Suprapubic skin (tissue), 4 donors: Measurements from ENCODE around the gene DDI2. TPM values are rescaled to one million over a fixed set of nuclear protein-coding genes. Genes with fewer than 3 reads are reported as not detected.

Experiments used
- DNase-seq, 2 donors: peaks; one replicate each; pipeline ENCODE4 v3.0.0-alpha.2; 2019; ENCODE audit warnings: low spot score in 2 of 2
- H3K27ac ChIP-seq: fragments of 200-600 bp; sonication (generic); one replicate; pipeline ENCODE4 v1.5.1; 2019
- H3K27me3 ChIP-seq: fragments of 200-600 bp; sonication (generic); one replicate; pipeline ENCODE4 v1.5.1; 2019
- H3K36me3 ChIP-seq: fragments of 200-600 bp; sonication (generic); one replicate; pipeline ENCODE4 v1.5.1; 2019
- H3K4me1 ChIP-seq: fragments of 200-600 bp; sonication (generic); one replicate; pipeline ENCODE4 v1.5.1; 2019
- H3K4me3 ChIP-seq: fragments of 200-600 bp; sonication (generic); one replicate; pipeline ENCODE4 v1.5.1; 2019; ENCODE audit warnings: mild to moderate bottlenecking
- H3K9me3 ChIP-seq: fragments of 200-600 bp; sonication (generic); one replicate; pipeline ENCODE4 v1.5.1; 2019
- EP300 ChIP-seq: sonication (generic); formaldehyde crosslinking; IDR thresholded peaks from one replicate; pipeline ENCODE4 v1.6.1; 2017; ENCODE audit warnings: antibody characterized with exemption
- POLR2A ChIP-seq, 2 donors: fragments of 450-650 bp; IDR thresholded peaks; one replicate each; pipeline ENCODE4 v1.6.1; 2017; ENCODE audit warnings: antibody characterized with exemption in 2 of 2, mild to moderate bottlenecking in 2 of 2, moderate library complexity in 2 of 2
- POLR2AphosphoS5 ChIP-seq, 3 donors: sonication (generic); formaldehyde crosslinking; IDR thresholded peaks; one replicate each; pipeline ENCODE4 v1.6.1; 2017; ENCODE audit warnings: antibody characterized with exemption in 3 of 3
- WGBS: methylation state at CpG from one replicate; pipeline ENCODE4 v1.1.5; 2018; 5-methylcytosine and 5-hydroxymethylcytosine counted together
- total RNA-seq, 4 donors: library from RNA; depleted of rRNA; stranded (reverse); fragments of >200 nt; gene quantifications; one replicate each; pipeline ENCODE4 v1.1.0, GENCODE V29; 2016
- TF ChIP-seq, protein P1 (sequence below), 2 donors: fragments of 200-600 bp in 1 of 2; fragments of 450-650 bp in 1 of 2; sonication (generic) in 1 of 2; IDR thresholded peaks; one replicate each; pipeline ENCODE4 v1.5.1; 2016 to 2019; ENCODE audit warnings: antibody characterized with exemption in 2 of 2, mild to moderate bottlenecking in 1 of 2, moderate library complexity in 1 of 2

DDI2 gene
- total RNA-seq, 4 donors from 2014 or later: 33.2 to 90.0 (median 39.9) TPM

DNA sequence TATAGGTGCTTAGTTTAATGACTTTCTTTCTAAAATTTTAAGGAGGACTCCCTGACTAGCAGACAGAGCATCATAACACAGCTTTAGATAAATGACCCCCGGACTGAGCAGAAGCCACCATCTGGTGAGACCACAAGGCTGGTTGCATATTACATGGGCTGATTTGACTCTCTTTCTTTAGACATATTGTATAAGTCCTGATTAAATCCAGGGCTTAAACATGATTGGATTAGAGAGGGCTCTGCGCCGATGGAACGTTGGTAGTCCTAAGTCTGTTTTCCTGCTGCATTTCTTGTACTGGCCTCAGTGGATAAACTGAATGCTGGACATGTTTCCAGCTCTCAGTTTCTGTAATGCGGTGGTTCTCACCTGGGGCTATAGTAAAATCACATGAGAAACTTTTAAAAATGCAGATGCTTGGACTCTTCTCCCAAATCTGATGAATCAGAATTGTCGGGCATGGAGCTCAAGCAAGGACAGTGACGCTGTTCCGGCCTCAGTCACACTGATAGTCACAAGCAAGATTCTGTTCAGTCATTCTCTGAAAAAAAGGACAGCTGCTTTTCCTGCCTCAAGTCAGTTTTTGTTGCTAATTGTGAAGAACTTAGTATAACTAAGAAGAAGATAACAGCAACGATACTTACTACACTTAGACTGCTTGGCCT is 16.6 kb downstream of the DDI2 start:
- Histone ChIP-seq H3K4me1 (no peaks in the 10 kb centered on the region), H3K27ac (no peak overlapping the region), H3K4me3 (no peak overlapping the region), H3K36me3 (peaks cover 88% of the 10 kb centered on the region), H3K27me3 (no peaks in the 10 kb centered on the region), H3K9me3 (no peaks in the 10 kb centered on the region)
- DNase-seq: no peak
- over 99% methylated on average over 9 of the region's 9 CpGs for WGBS
- no peak for TF ChIP-seq POLR2AphosphoS5 (IDR thresholded peaks at IDR 0.05)
- no peak for TF ChIP-seq POLR2A (IDR thresholded peaks at IDR 0.05)
- TF ChIP-seq, protein P1, sequence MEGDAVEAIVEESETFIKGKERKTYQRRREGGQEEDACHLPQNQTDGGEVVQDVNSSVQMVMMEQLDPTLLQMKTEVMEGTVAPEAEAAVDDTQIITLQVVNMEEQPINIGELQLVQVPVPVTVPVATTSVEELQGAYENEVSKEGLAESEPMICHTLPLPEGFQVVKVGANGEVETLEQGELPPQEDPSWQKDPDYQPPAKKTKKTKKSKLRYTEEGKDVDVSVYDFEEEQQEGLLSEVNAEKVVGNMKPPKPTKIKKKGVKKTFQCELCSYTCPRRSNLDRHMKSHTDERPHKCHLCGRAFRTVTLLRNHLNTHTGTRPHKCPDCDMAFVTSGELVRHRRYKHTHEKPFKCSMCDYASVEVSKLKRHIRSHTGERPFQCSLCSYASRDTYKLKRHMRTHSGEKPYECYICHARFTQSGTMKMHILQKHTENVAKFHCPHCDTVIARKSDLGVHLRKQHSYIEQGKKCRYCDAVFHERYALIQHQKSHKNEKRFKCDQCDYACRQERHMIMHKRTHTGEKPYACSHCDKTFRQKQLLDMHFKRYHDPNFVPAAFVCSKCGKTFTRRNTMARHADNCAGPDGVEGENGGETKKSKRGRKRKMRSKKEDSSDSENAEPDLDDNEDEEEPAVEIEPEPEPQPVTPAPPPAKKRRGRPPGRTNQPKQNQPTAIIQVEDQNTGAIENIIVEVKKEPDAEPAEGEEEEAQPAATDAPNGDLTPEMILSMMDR (IDR thresholded peaks at IDR 0.05): no peak
- no peak for TF ChIP-seq EP300

DNA sequence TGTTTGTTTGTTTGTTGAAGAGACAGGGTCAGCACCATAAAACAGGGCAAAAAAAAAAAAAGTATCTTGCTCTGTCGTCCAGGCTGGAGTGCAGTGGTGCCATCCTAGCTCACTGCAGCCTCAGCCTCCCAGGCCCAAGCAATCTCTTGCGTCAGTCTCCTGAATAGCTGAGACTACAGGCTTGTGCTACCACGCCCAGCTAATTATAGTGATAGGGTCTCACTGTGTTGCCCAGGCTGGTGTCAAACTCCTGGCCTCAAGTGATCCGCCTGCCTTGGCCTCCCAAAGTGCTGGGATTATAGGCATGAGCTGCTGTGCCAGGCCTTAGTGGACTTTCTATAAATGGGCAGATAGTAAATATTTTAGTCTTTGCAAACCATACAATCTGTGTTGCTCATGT is 19.2 kb downstream of the DDI2 start:
- 88% methylated on average over 4 of the region's 4 CpGs for WGBS
- H3K4me3 ChIP-seq: no peak overlapping the region
- H3K9me3 ChIP-seq: no peaks in the 10 kb centered on the region
- no peak for DNase-seq
- no peaks in the 10 kb centered on the region for H3K27me3 ChIP-seq
- peaks cover 89% of the 10 kb centered on the region for H3K36me3 ChIP-seq
- H3K27ac ChIP-seq: no peak overlapping the region
- H3K4me1 ChIP-seq: no peaks in the 10 kb centered on the region
- TF ChIP-seq POLR2AphosphoS5 (IDR thresholded peaks at IDR 0.05): no peak
- no peak for TF ChIP-seq EP300
- TF ChIP-seq POLR2A (IDR thresholded peaks at IDR 0.05): no peak

DNA sequence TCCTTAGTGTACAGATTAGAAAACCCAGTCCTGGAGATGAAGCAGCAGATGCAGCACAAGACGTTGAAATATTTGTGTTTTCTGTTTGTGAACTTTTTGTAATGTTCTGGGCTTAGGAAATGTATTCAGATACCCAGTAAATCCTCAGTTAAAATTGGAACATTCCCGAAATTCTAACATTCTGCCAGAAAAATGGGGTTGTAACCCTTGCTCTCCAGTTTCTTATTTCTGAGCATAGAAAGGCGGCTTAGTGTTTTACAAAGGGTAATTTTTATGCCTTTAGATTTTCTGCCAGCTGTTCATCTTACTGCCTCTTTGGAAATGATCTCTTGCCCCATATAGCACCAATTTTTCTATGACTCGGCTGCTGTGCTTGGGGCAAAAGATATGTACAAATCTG is 20.6 kb downstream of the DDI2 start:
- no peak overlapping the region for H3K27ac ChIP-seq
- TF ChIP-seq EP300 (no peak), POLR2A (IDR thresholded peaks at IDR 0.05) (no peak), POLR2AphosphoS5 (IDR thresholded peaks at IDR 0.05) (no peak)
- TF ChIP-seq, protein P1 (IDR thresholded peaks at IDR 0.05): no peak
- peaks cover 84% of the 10 kb centered on the region for H3K36me3 ChIP-seq
- H3K9me3 ChIP-seq: no peaks in the 10 kb centered on the region
- H3K4me1 ChIP-seq: no peaks in the 10 kb centered on the region
- H3K4me3 ChIP-seq: no peak overlapping the region
- WGBS: 79% methylated on average over 4 of the region's 4 CpGs
- no peaks in the 10 kb centered on the region for H3K27me3 ChIP-seq
- no peak for DNase-seq

DNA sequence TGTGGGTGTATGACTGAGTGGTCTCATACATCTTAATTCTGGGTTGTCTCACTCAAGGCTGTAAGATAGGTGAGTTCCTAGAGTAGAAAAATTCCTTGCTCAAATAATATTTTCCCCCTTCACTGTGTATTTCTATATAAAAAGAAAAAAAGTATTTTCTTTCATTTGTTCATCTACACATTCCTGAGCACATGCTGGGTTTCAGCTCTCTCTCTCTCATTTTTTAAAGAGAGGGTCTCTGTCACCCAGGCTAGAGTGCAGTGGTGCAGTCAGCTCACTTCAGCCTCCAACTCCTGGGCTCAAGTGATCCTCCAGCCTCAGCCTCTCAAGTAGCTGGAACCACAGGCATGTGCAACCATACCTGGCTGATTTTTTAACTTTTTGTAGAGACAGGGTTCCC is 22.0 kb downstream of the DDI2 start:
- Histone ChIP-seq H3K9me3 (no peaks in the 10 kb centered on the region), H3K4me3 (no peak overlapping the region), H3K4me1 (no peaks in the 10 kb centered on the region), H3K36me3 (peaks cover 84% of the 10 kb centered on the region), H3K27ac (no peak overlapping the region), H3K27me3 (no peaks in the 10 kb centered on the region)
- no peak for DNase-seq
- TF ChIP-seq POLR2A (IDR thresholded peaks at IDR 0.05) (no peak), POLR2AphosphoS5 (IDR thresholded peaks at IDR 0.05) (no peak), EP300 (no peak)
- TF ChIP-seq, protein P1 (IDR thresholded peaks at IDR 0.05): no peak

DNA sequence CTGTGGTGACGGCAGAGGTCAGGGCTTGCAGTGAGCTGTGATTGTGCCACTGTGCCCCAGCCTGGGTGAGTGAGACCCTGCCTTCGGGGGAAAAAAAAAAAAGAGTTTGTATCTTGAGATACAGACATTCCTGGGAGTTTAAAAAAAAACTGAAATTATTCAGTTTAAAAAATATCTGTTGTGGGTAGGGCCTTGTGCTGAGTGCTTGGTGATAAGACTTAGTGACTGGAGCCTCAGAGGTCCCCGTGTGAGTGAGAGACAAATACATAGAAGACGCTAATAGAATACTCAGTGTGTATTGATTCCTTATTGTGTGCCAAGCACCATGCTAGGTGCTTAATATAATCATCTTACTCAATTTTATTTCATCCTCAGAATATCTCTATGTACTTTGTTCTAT is 22.7 kb downstream of the DDI2 start:
- DNase-seq: no peak
- TF ChIP-seq POLR2A (IDR thresholded peaks at IDR 0.05) (no peak), EP300 (no peak), POLR2AphosphoS5 (IDR thresholded peaks at IDR 0.05) (no peak)
- TF ChIP-seq, protein P1 (IDR thresholded peaks at IDR 0.05): no peak
- H3K27me3 ChIP-seq: no peaks in the 10 kb centered on the region
- peaks cover 82% of the 10 kb centered on the region for H3K36me3 ChIP-seq
- no peaks in the 10 kb centered on the region for H3K9me3 ChIP-seq
- no peak overlapping the region for H3K4me3 ChIP-seq
- no peak overlapping the region for H3K27ac ChIP-seq
- WGBS: over 99% methylated on average over 4 of the region's 4 CpGs
- H3K4me1 ChIP-seq: no peaks in the 10 kb centered on the region

DNA sequence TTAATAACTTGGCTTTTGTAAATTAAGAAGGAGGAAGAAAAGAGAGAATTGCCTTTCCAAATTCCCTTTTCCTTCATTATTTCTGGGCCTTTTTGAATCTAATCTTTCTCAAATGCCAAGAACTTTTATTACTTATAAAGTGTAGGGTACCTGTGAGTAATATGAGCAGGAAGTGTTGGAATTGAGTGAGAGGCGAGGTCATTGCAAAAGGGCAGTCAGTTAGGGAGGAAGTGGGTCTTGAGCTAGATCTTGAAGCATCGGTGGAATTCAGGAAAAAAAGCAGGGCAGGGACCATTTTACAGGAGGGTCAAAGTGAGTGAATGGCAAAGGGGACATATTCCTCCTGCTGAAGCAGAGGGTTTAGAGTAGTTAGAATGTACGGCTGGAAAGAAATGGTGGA is 23.4 kb downstream of the DDI2 start:
- H3K27me3 ChIP-seq: no peaks in the 10 kb centered on the region
- no peak for DNase-seq
- no peak overlapping the region for H3K27ac ChIP-seq
- no peaks in the 10 kb centered on the region for H3K4me1 ChIP-seq
- WGBS: 90% methylated on average over 3 of the region's 3 CpGs
- H3K9me3 ChIP-seq: no peaks in the 10 kb centered on the region
- H3K36me3 ChIP-seq: peaks cover 82% of the 10 kb centered on the region
- TF ChIP-seq POLR2A (IDR thresholded peaks at IDR 0.05) (no peak), POLR2AphosphoS5 (IDR thresholded peaks at IDR 0.05) (no peak), EP300 (no peak)
- TF ChIP-seq, protein P1 (IDR thresholded peaks at IDR 0.05): no peak
- H3K4me3 ChIP-seq: no peak overlapping the region
